K562 (cell line): ENCODE measurements around the gene CD70. TPM values are rescaled to one million over a fixed set of nuclear protein-coding genes. Genes with fewer than 3 reads are reported as not detected.

Experiments used
- AFF1 ChIP-seq, 2 experiments: fragments of 450-650 bp; IDR thresholded peaks; 2 replicates each; pipeline ENCODE4 v1.6.1; 2018; ENCODE audit warnings: mild to moderate bottlenecking in 2 of 2, low read depth in 1 of 2; ENCODE audit not compliant: partially characterized antibody in 2 of 2
- DIDO1 ChIP-seq: fragments of 450-650 bp; IDR thresholded peaks from 2 replicates; pipeline ENCODE4 v1.6.1; 2016; ENCODE audit warnings: low read depth, missing biosample characterization, missing genetic modification characterization
- RBM17 ChIP-seq: fragments of 200-400 bp; formaldehyde crosslinking; IDR thresholded peaks from 2 replicates; pipeline ENCODE4 v1.6.1; 2017; ENCODE audit warnings: low read depth, mild to moderate bottlenecking, low read length, borderline replicate concordance
- SIN3A ChIP-seq, 2 experiments: fragments of 150-350 bp in 1 of 2; IDR thresholded peaks; 2 replicates each; pipeline ENCODE4 v1.6.1; 2011 to 2016; ENCODE audit warnings: borderline replicate concordance in 2 of 2, low read depth in 2 of 2, low read length in 2 of 2, mild to moderate bottlenecking in 2 of 2, moderate library complexity in 2 of 2; ENCODE audit not compliant: control insufficient read depth in 1 of 2
- SMC3 ChIP-seq: conservative IDR thresholded peaks from 2 replicates; pipeline ENCODE4 v1.6.1; 2011; ENCODE audit warnings: low read depth, low read length, improper control_type of control experiment; ENCODE audit not compliant: insufficient read depth
- SRF ChIP-seq, 2 experiments: fragments of 250-450, 450-650 bp in 1 of 2; sonication (Bioruptor Pico) in 1 of 2; sonication (generic) in 1 of 2; formaldehyde crosslinking; IDR thresholded peaks; 2 replicates each; pipeline versions ENCODE4 v1.5.0 to v1.5.1; 2020 to 2022; ENCODE audit warnings: mild to moderate bottlenecking in 1 of 2, missing genetic modification reagents in 1 of 2
- XRCC5 ChIP-seq: fragments of 200-400 bp; formaldehyde crosslinking; IDR thresholded peaks from 2 replicates; pipeline ENCODE4 v1.6.1; 2017; ENCODE audit warnings: low read depth, mild to moderate bottlenecking, low read length
- ZBTB40 ChIP-seq, 2 experiments: fragments of 450-650 bp in 1 of 2; sonication (generic) in 1 of 2; formaldehyde crosslinking in 1 of 2; IDR thresholded peaks; 2 replicates each; pipeline versions ENCODE4 v1.7.1 to v1.9.0; 2016 to 2022; ENCODE audit warnings: inconsistent platforms in 1 of 2, mild to moderate bottlenecking in 1 of 2, missing genetic modification reagents in 1 of 2
- ZKSCAN3 ChIP-seq: fragments of 250-450 bp; sonication (Bioruptor Pico); IDR thresholded peaks from 2 replicates; pipeline ENCODE4 v1.4.0; 2020
- ZNF512 ChIP-seq: IDR thresholded peaks from 2 replicates; pipeline ENCODE4 v1.6.1; 2016; ENCODE audit warnings: missing genetic modification characterization, missing compliant biosample characterization
- polyA plus RNA-seq, 8 experiments: library from polyadenylated mRNA; depleted of rRNA in 4 of 8; stranded (reverse) in 5 of 8; unstranded in 3 of 8; fragments of >200 nt; fragmentation: Nextera tagmentation in 2 of 8; fragmentation: Illumina TruSeq in 1 of 8; extraction: Ambion mirVana in 2 of 8; extraction: Trizol in 1 of 8; gene quantifications; 2 replicates each; pipeline versions ENCODE4 v1.2.1 to v1.2.3, GENCODE V29; 2011 to 2014; ENCODE audit warnings: inconsistent platforms in 1 of 8, missing spikeins in 1 of 8
- total RNA-seq, 7 experiments: library from RNA; depleted of rRNA in 6 of 7; stranded (reverse); fragments of >200 nt in 6 of 7; fragmentation: Illumina TruSeq in 2 of 7; extraction: Trizol in 2 of 7; gene quantifications; 2 replicates each; pipeline versions ENCODE4 v1.2.1 to v1.2.3, GENCODE V29; 2011 to 2021; ENCODE audit warnings: low replicate concordance in 1 of 7

CD70 gene
- total and polyA plus RNA-seq, 9 of the 15 experiments (the other 6 are each of a cell fraction or from before 2014, with no cell fraction given), result 0.06 to 0.58 (median 0.33) TPM; not detected in 4

GRCh38 chr19:6586726-6587092, 4.2 kb downstream of the CD70 start (continued):
- 0 out of 2 replicates have a peak, but pooled peaks have one; percentile 17 for TF ChIP-seq ZBTB40 (IDR thresholded peaks at IDR 0.05)
- no peak for TF ChIP-seq ZBTB40 (CRISPR knock-in tag; IDR thresholded peaks at IDR 0.05)
- TF ChIP-seq XRCC5, result no peak
- no peak for TF ChIP-seq DIDO1 (tag)
- TF ChIP-seq SMC3, result no peak
- TF ChIP-seq SIN3A (IDR thresholded peaks at IDR 0.05; ENCODE audit: borderline replicate concordance in 2 of 2, control insufficient read depth in 1 of 2, low read depth in 2 of 2, low read length in 2 of 2), result no peak
- peak; percentile 83 for TF ChIP-seq ZNF512 (tag)
- TF ChIP-seq SRF (CRISPR knock-in tag; IDR thresholded peaks at IDR 0.05), result no peak
- no peak for TF ChIP-seq ZKSCAN3 (CRISPR knock-in tag)
- no peak for TF ChIP-seq RBM17
- TF ChIP-seq AFF1 (IDR thresholded peaks at IDR 0.05; ENCODE audit: low read depth in 1 of 2, partially characterized antibody in 2 of 2), result no peak
